ENCODE results near the gene UCK2. TPM values are rescaled to one million over a fixed set of nuclear protein-coding genes. Genes with fewer than 3 reads are reported as not detected.

The UCK2 gene
- total and polyA plus RNA-seq, 11 donors = 4.5 to 53.7 (median 13.9) TPM

DNA sequence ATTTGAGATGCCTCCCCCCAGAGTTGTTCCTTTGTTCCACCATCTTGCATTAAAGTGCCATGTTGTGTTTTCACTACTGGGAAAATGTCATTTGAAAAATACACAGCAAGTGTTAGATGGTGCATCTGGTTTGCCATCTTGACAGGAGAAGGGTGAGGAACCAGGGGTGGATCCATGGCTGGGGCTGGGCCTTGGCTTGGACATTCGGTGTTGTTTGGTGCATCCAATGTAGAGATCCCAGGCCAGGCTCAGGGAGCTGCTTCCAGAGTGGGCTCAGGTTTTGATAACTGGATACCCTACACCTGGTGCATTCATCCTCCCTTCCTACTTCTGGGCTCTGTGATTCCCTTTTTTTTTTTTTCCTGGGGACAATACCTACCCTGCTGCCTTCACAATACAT lies 103.5 kb downstream of the UCK2 start:
- ATAC-seq = no peak
- H3K9me3 ChIP-seq = no peaks in the 10 kb centered on the region
- no peak for DNase-seq
- H3K4me3 ChIP-seq = no peak overlapping the region
- intact Hi-C loops (cut with DNase I) = loop anchor here in 3 of 10 donors (2.0 to 10.0 kb wide), 3 partner anchors 236 to 486 kb away; partner anchors contain the start of gene FAM78B (in 1 of the 3)
- H3K36me3 ChIP-seq = no peaks in the 10 kb centered on the region
- H3K27me3 ChIP-seq = peaks cover 0 to 3% (median 0%) of the 10 kb centered on the region in 9 donors
- TF ChIP-seq POLR2A (IDR thresholded peaks at IDR 0.05) = no peak
- TF ChIP-seq, protein P1, sequence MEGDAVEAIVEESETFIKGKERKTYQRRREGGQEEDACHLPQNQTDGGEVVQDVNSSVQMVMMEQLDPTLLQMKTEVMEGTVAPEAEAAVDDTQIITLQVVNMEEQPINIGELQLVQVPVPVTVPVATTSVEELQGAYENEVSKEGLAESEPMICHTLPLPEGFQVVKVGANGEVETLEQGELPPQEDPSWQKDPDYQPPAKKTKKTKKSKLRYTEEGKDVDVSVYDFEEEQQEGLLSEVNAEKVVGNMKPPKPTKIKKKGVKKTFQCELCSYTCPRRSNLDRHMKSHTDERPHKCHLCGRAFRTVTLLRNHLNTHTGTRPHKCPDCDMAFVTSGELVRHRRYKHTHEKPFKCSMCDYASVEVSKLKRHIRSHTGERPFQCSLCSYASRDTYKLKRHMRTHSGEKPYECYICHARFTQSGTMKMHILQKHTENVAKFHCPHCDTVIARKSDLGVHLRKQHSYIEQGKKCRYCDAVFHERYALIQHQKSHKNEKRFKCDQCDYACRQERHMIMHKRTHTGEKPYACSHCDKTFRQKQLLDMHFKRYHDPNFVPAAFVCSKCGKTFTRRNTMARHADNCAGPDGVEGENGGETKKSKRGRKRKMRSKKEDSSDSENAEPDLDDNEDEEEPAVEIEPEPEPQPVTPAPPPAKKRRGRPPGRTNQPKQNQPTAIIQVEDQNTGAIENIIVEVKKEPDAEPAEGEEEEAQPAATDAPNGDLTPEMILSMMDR (IDR thresholded peaks at IDR 0.05) = no peak
- WGBS, 4 donors = 94 to 100% (median 100%) methylated on average over 1 of the region's 1 CpG
- no peaks in the 10 kb centered on the region for H3K4me1 ChIP-seq
- no peak overlapping the region for H3K27ac ChIP-seq

DNA sequence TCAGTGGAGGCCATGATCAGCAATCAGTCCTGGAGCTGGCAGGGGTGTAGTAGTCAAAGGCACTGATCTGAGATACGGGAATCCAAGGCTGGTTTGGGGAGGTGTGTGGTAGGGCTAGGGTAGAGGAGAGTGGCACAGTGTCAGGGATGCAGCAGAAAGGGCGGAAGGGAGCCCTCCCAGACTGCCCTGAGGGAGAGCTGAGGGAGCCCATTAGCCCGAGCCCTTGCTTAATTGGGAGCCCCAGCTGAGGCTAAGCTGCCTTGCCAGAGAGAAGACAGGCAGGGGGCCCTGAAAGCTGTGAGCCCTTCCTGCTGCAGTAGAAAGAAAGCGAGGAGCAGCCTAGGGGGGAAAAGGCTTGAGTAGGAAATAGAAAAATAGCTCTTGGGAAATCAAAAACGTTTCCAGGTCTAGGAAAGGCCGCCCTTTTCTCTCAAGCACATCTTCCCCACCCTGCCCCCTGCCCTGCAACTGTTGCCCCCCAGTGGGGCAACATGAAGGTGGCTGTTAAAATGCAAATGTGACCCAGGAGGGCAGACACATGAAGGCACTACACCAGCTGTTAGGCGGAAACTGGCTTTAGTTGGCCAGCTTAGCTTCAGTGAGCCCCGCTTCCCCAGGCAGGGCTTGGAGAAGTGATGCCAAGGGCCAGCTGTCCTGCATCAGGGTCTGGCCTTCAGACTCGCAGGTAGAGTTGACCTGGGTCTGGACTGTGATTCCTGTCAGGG lies 106.2 kb downstream of the UCK2 start:
- no peak overlapping the region for H3K4me3 ChIP-seq
- intact Hi-C loops (cut with DNase I) = loop anchor here in 2 of 10 donors (5.0 to 10.0 kb wide), 2 partner anchors 251 to 484 kb away; no protein-coding TSS in a partner anchor
- no peaks in the 10 kb centered on the region for H3K36me3 ChIP-seq
- TF ChIP-seq POLR2A (IDR thresholded peaks at IDR 0.05) = no peak
- TF ChIP-seq, protein P1 (IDR thresholded peaks at IDR 0.05) = no peak
- H3K27me3 ChIP-seq = peaks cover 0 to under 1% (median 0%) of the 10 kb centered on the region in 9 donors
- H3K27ac ChIP-seq = no peak overlapping the region
- no peaks in the 10 kb centered on the region for H3K4me1 ChIP-seq
- no peak for DNase-seq
- ATAC-seq = no peak
- WGBS, 4 donors = 69 to 76% (median 73%) methylated on average over 9 of the region's 9 CpGs
- no peaks in the 10 kb centered on the region for H3K9me3 ChIP-seq

DNA sequence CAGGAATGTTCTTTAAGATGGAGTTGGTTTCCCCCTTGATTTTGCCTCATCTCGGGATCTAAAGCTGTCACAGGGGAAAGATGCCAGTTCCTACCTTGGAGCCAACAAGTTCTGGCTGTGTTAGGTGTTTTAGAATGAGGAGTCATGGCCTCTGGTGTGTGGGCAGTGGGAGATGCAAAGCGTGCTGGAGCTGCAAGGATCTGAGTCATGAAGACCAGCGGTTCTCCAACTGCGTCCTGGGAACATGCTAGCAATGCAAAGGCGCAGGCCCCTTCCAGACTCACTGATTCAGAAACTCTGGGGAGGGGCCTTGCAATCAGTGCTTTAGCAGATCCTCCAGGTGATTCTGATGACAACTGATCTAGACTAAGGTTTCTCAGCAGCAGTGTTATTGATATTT lies 109.1 kb downstream of the UCK2 start:
- H3K27me3 ChIP-seq = no peaks in the 10 kb centered on the region
- H3K4me1 ChIP-seq = no peaks in the 10 kb centered on the region
- no peak overlapping the region for H3K4me3 ChIP-seq
- TF ChIP-seq, protein P1 (IDR thresholded peaks at IDR 0.05) = no peak
- TF ChIP-seq POLR2A (IDR thresholded peaks at IDR 0.05) = no peak
- intact Hi-C loops (cut with DNase I) = loop anchor here in 1 of 10 donors (10.0 kb wide), 1 partner anchor 248 kb away; no protein-coding TSS in a partner anchor
- no peak for DNase-seq
- ATAC-seq = no peak
- no peak overlapping the region for H3K27ac ChIP-seq
- no peaks in the 10 kb centered on the region for H3K36me3 ChIP-seq
- WGBS, 4 donors = 83 to 96% (median 87%) methylated on average over 5 of the region's 5 CpGs
- H3K9me3 ChIP-seq = no peaks in the 10 kb centered on the region

DNA sequence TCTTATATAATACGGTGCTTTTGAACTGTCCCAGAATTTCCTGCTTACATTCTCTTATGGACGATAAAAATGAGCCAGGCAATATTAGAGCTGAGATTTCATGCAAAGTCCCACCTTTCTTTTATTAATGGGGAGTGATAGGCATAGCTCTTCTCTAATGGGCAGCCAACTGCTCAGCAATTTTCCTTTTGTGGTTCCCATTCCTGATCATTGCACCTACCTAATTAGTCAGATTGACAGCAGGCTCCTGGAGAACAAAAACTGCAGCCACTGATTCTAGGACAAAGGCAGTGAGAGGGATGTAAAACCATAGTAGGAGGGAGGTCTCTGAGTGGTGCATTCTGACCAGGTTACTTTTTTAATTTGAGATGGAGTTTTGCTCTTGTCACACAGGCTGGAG lies 110.4 kb downstream of the UCK2 start:
- TF ChIP-seq, protein P1 (IDR thresholded peaks at IDR 0.05) = no peak
- no peak for TF ChIP-seq POLR2A (IDR thresholded peaks at IDR 0.05)
- intact Hi-C loops (cut with DNase I) = loop anchor here in 1 of 10 donors (10.0 kb wide), 1 partner anchor 247 kb away; no protein-coding TSS in a partner anchor
- ATAC-seq = no peak
- Histone ChIP-seq H3K27ac (no peak overlapping the region), H3K27me3 (no peaks in the 10 kb centered on the region), H3K36me3 (no peaks in the 10 kb centered on the region), H3K4me3 (no peak overlapping the region), H3K4me1 (no peaks in the 10 kb centered on the region), H3K9me3 (no peaks in the 10 kb centered on the region)
- DNase-seq = no peak
- 88 to 94% (median 92%) methylated on average over 2 of the region's 2 CpGs for WGBS, 4 donors

Measured in heart left ventricle (tissue), 16 donors.